Neural progenitor cell (in vitro differentiated cells): Measurements from ENCODE around the gene DPF3. TPM values are rescaled to one million over a fixed set of nuclear protein-coding genes. Genes with fewer than 3 reads are reported as not detected.
A peak's percentile ranks its signal among the peaks of the same experiment; 100 is the strongest.

Experiments
- DNase-seq: peaks from one replicate; pipeline ENCODE4 v3.0.0-alpha.2; 2016; ENCODE audit warnings: low spot score
- H2AFZ ChIP-seq: fragments of 200-600 bp; sonication (generic); replicated peaks from 2 replicates; pipeline ENCODE4 v1.6.1; 2016; ENCODE audit warnings: antibody characterized with exemption
- H3F3A ChIP-seq: fragments of 200-600 bp; sonication (generic); 2 replicates; pipeline ENCODE4 v1.6.1; 2016; ENCODE audit warnings: antibody characterized with exemption, low read depth
- H3K27ac ChIP-seq: fragments of 200-600 bp; sonication (generic); 2 replicates; pipeline ENCODE4 v1.5.1; 2016; ENCODE audit warnings: mild to moderate bottlenecking
- H3K27me3 ChIP-seq: fragments of 200-600 bp; sonication (generic); 2 replicates; pipeline ENCODE4 v1.6.1; 2016; ENCODE audit warnings: mild to moderate bottlenecking, moderate library complexity
- H3K36me3 ChIP-seq: fragments of 200-600 bp; sonication (generic); 2 replicates; pipeline ENCODE4 v1.5.1; 2016
- H3K4me1 ChIP-seq: fragments of 200-600 bp; sonication (generic); 2 replicates; pipeline ENCODE4 v1.6.1; 2016; ENCODE audit warnings: mixed run types
- H3K4me2 ChIP-seq: fragments of 200-600 bp; sonication (generic); 2 replicates; pipeline ENCODE4 v1.6.1; 2016
- H3K4me3 ChIP-seq: fragments of 200-600 bp; sonication (generic); 2 replicates; pipeline ENCODE4 v1.5.1; 2016
- H3K79me2 ChIP-seq: fragments of 200-600 bp; sonication (generic); 2 replicates; pipeline ENCODE4 v1.6.1; 2016; ENCODE audit warnings: low read depth
- H3K9ac ChIP-seq: fragments of 200-600 bp; sonication (generic); 2 replicates; pipeline ENCODE4 v1.6.1; 2016
- H3K9me3 ChIP-seq: fragments of 200-600 bp; sonication (generic); 2 replicates; pipeline ENCODE4 v1.5.1; 2016; ENCODE audit warnings: low read depth
- H4K20me1 ChIP-seq: fragments of 200-600 bp; sonication (generic); 2 replicates; pipeline ENCODE4 v1.6.1; 2016; ENCODE audit warnings: low read depth
- H3K27ac Mint-ChIP-seq: 3 replicates; pipeline ENCODE4 v1.8.0; 2021; ENCODE audit warnings: mixed read lengths
- H3K27me3 Mint-ChIP-seq: 2 replicates; pipeline ENCODE4 v1.8.0; 2022; ENCODE audit warnings: low read depth, mild to moderate bottlenecking, inconsistent platforms, moderate library complexity, mixed read lengths; ENCODE audit not compliant: insufficient read depth
- H3K36me3 Mint-ChIP-seq: 3 replicates; pipeline ENCODE4 v1.8.0; 2021; ENCODE audit warnings: mixed read lengths
- H3K4me1 Mint-ChIP-seq: 3 replicates; pipeline ENCODE4 v1.8.0; 2021; ENCODE audit warnings: mixed read lengths
- H3K4me3 Mint-ChIP-seq: 3 replicates; pipeline ENCODE4 v1.8.0; 2021; ENCODE audit warnings: mild to moderate bottlenecking, moderate library complexity, mixed read lengths
- H3K9me3 Mint-ChIP-seq: 3 replicates; pipeline ENCODE4 v1.8.0; 2020; ENCODE audit warnings: mixed read lengths
- EZH2 ChIP-seq: fragments of 200-600 bp; sonication (generic); IDR thresholded peaks from 2 replicates; pipeline ENCODE4 v1.6.1; 2017; ENCODE audit warnings: antibody characterized with exemption, mild to moderate bottlenecking, moderate library complexity
- EZH2phosphoT487 ChIP-seq: fragments of 200-600 bp; sonication (generic); IDR thresholded peaks from 2 replicates; pipeline ENCODE4 v1.6.1; 2017; ENCODE audit warnings: antibody characterized with exemption
- total RNA-seq: library from RNA; depleted of rRNA; stranded (reverse); fragments of >200 nt; gene quantifications from 2 replicates; pipeline ENCODE4 v1.2.3, GENCODE V29; 2015; ENCODE audit warnings: low replicate concordance
- TF ChIP-seq, protein P1 (sequence below): fragments of 200-600 bp; sonication (generic); IDR thresholded peaks from 2 replicates; pipeline ENCODE4 v1.5.1; 2017; ENCODE audit warnings: antibody characterized with exemption, mild to moderate bottlenecking

The DPF3 gene
- total RNA-seq, 1 donor from 2014 or later = not detected

DNA sequence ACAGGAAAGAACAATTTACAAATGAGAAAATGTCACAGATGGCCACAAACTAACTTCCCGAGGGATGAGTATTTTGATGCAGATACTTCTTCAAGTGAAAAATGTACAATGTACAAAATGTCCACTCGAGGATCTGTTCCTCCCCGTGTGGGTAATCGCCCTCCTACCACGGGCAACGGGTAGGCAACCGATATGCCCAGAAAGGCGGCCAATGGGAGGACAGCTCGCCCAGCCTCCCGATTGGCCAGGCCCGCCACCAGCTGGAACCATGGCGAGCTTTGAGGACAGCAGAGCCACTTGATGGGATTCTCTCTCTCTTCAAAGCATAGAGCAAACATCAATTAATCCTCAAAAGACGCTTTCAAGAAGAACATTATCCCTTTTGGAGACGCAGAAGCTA, 42.3 kb downstream of the DPF3 start:
- Histone ChIP-seq H2AFZ (no peak overlapping the region), H3F3A (no peaks in the 10 kb centered on the region), H3K36me3 (no peaks in the 10 kb centered on the region), H4K20me1 (no peaks in the 10 kb centered on the region), H3K4me2 (no peak overlapping the region), H3K4me3 (no peak overlapping the region), H3K9me3 (no peaks in the 10 kb centered on the region), H3K27ac (no peak overlapping the region), H3K79me2 (no peaks in the 10 kb centered on the region), H3K4me1 (peaks cover 3% of the 10 kb centered on the region), H3K9ac (no peak overlapping the region), H3K27me3 (no peaks in the 10 kb centered on the region)
- no peak overlapping the region for H3K4me3 Mint-ChIP-seq
- no peak for DNase-seq
- no peaks in the 10 kb centered on the region for H3K36me3 Mint-ChIP-seq
- peaks cover 4% of the 10 kb centered on the region for H3K27me3 Mint-ChIP-seq
- H3K9me3 Mint-ChIP-seq = peaks cover 5% of the 10 kb centered on the region
- peaks cover 2% of the 10 kb centered on the region for H3K4me1 Mint-ChIP-seq
- TF ChIP-seq EZH2 (no peak), EZH2phosphoT487 (no peak)
- TF ChIP-seq, protein P1, sequence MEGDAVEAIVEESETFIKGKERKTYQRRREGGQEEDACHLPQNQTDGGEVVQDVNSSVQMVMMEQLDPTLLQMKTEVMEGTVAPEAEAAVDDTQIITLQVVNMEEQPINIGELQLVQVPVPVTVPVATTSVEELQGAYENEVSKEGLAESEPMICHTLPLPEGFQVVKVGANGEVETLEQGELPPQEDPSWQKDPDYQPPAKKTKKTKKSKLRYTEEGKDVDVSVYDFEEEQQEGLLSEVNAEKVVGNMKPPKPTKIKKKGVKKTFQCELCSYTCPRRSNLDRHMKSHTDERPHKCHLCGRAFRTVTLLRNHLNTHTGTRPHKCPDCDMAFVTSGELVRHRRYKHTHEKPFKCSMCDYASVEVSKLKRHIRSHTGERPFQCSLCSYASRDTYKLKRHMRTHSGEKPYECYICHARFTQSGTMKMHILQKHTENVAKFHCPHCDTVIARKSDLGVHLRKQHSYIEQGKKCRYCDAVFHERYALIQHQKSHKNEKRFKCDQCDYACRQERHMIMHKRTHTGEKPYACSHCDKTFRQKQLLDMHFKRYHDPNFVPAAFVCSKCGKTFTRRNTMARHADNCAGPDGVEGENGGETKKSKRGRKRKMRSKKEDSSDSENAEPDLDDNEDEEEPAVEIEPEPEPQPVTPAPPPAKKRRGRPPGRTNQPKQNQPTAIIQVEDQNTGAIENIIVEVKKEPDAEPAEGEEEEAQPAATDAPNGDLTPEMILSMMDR = no peak
- H3K27ac Mint-ChIP-seq = peak overlapping the region; percentile 8

DNA sequence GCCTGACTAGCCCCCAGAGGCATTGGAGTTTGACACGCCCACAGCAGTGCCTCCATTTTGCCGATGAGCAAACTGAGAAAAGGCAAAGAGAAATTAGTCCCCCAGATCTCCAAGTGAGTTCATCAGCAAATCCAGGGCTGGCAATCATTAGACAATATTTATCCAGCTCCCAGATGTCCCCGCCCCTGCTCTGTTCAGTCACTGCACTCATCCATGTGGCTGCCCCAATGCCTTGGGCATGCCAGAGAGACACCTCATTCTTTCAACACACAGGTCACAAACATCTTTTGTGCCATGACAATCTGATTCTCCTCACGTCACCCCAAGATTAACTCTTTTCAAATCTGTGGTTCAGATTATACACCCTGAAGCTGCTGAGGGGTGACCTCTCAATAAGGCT, 43.5 kb downstream of the DPF3 start:
- Mint-ChIP-seq H3K4me3 (no peak overlapping the region), H3K4me1 (peaks cover 2% of the 10 kb centered on the region), H3K27ac (no peak overlapping the region), H3K9me3 (peaks cover 5% of the 10 kb centered on the region), H3K36me3 (no peaks in the 10 kb centered on the region), H3K27me3 (peaks cover 4% of the 10 kb centered on the region)
- Histone ChIP-seq H3K4me2 (no peak overlapping the region), H3K9ac (no peak overlapping the region), H3K27me3 (no peaks in the 10 kb centered on the region), H3K4me1 (peaks cover 3% of the 10 kb centered on the region), H3K79me2 (no peaks in the 10 kb centered on the region), H3K27ac (no peak overlapping the region), H2AFZ (no peak overlapping the region), H4K20me1 (no peaks in the 10 kb centered on the region), H3F3A (no peaks in the 10 kb centered on the region), H3K9me3 (no peaks in the 10 kb centered on the region), H3K4me3 (no peak overlapping the region), H3K36me3 (no peaks in the 10 kb centered on the region)
- no peak for TF ChIP-seq EZH2
- TF ChIP-seq, protein P1 = no peak
- TF ChIP-seq EZH2phosphoT487 = no peak
- DNase-seq = no peak

DNA sequence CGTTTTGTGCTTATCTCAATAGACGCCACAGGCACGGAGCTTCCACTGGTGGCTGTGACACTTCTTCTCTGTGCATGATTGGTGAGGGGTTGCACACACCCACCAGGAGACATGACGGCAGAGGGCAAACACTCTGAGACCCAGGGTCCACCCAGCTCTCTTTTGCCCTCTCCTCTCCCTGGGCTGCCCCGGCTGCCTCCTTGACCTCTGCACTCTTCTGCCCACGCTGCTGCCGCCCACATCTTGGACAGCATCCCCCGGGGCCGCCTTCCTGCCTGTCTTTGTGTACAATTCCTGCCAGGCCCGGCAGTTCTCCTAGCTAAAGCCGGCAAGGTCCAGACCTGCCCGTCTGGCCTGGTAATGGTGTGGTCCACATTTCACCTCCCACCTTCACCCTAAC, 44.7 kb downstream of the DPF3 start:
- peaks cover 5% of the 10 kb centered on the region for H3K9me3 Mint-ChIP-seq
- peaks cover 4% of the 10 kb centered on the region for H3K27me3 Mint-ChIP-seq
- Histone ChIP-seq H3K36me3 (no peaks in the 10 kb centered on the region), H3K79me2 (no peaks in the 10 kb centered on the region), H3K27ac (no peak overlapping the region), H3K4me3 (no peak overlapping the region), H3K27me3 (no peaks in the 10 kb centered on the region), H3K4me1 (peaks cover 3% of the 10 kb centered on the region), H2AFZ (no peak overlapping the region), H3K4me2 (no peak overlapping the region), H3F3A (no peaks in the 10 kb centered on the region), H4K20me1 (no peaks in the 10 kb centered on the region), H3K9ac (no peak overlapping the region), H3K9me3 (no peaks in the 10 kb centered on the region)
- H3K36me3 Mint-ChIP-seq = no peaks in the 10 kb centered on the region
- H3K4me3 Mint-ChIP-seq = no peak overlapping the region
- no peak for TF ChIP-seq EZH2
- TF ChIP-seq, protein P1 = no peak
- no peak for TF ChIP-seq EZH2phosphoT487
- DNase-seq = no peak
- no peak overlapping the region for H3K27ac Mint-ChIP-seq
- H3K4me1 Mint-ChIP-seq = peaks cover 2% of the 10 kb centered on the region
